ENCODE measurements around the gene BPIFA3. TPM values are rescaled to one million over a fixed set of nuclear protein-coding genes. Genes with fewer than 3 reads are reported as not detected.
"Not testable (repeated sequence)": the region's sequence is repeated elsewhere in the genome, so short reads cannot be mapped to it uniquely, and the experiment has no call there.

BPIFA3 gene
- total RNA-seq, 4 donors from 2014 or later, result not detected

DNA sequence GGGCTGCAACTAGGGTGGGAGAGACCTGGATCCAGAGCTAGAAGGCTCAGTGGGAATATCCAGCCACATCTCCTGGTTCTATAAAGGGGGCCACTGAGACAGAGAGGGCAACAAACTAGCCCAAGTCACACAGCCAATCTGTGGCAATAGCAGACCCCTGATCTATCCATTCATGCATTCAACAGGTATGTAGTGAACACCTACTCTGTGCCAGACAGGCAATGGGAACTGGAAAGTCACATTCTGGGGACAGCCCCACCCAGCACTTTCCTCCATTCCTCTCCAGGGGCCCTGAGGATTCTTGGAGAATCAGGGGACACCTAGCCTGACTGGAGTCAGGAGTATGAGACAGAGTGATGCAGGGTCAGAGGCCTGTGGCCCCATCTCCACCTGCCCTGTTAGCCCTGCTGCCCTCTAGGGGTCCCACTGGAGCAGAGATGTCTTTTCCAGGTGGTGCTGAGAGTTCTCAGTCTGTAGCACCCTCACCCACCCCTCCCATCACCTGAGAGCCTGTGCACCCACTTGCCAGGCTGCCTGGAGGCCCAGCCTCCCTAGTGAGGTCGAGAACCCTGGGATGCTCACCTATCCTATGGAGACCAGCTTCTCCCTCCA lies 35.6 kb upstream of the BPIFA3 start:
- Histone ChIP-seq H3K36me3 (no peaks in the 10 kb centered on the region), H3K4me3 (no peak overlapping the region), H3K27me3 (peaks cover 0 to 8% (median 0%) of the 10 kb centered on the region in 4 donors), H3K9me3 (no peaks in the 10 kb centered on the region), H3K27ac (replicated peaks in 1 of 4) (no peak overlapping the region), H3K4me1 (no peaks in the 10 kb centered on the region)
- TF ChIP-seq POLR2AphosphoS5 (IDR thresholded peaks at IDR 0.05) (no peak), POLR2A (IDR thresholded peaks at IDR 0.05; ENCODE audit: low read depth) (no peak), EP300 (IDR thresholded peaks at IDR 0.05) (no peak)
- TF ChIP-seq, protein P1, sequence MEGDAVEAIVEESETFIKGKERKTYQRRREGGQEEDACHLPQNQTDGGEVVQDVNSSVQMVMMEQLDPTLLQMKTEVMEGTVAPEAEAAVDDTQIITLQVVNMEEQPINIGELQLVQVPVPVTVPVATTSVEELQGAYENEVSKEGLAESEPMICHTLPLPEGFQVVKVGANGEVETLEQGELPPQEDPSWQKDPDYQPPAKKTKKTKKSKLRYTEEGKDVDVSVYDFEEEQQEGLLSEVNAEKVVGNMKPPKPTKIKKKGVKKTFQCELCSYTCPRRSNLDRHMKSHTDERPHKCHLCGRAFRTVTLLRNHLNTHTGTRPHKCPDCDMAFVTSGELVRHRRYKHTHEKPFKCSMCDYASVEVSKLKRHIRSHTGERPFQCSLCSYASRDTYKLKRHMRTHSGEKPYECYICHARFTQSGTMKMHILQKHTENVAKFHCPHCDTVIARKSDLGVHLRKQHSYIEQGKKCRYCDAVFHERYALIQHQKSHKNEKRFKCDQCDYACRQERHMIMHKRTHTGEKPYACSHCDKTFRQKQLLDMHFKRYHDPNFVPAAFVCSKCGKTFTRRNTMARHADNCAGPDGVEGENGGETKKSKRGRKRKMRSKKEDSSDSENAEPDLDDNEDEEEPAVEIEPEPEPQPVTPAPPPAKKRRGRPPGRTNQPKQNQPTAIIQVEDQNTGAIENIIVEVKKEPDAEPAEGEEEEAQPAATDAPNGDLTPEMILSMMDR (IDR thresholded peaks at IDR 0.05), result no peak
- WGBS, result 83% methylated on average over 1 of the region's 1 CpG
- DNase-seq (ENCODE audit: extremely low spot score), result no peak
- intact Hi-C loops (cut with DNase I), result no loop called here

DNA sequence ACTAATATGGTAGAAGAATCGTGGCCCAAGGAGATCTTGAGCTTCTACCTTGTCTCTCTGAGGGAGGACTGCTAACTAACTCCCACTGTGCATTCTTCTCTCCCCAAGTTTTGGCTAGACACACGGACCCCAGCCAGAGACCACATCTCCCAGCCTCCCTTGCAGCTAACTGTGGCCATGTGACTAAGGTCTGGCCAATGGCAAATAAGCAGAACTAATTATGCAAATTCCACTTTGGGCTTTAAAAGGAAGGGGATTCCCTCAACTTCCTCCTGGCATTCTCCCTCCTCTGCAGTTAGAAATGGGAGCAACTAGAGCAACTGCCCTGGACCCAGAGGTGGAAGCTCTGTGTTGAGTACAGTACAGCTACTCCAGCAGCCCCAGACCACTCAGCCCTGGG lies 33.8 kb upstream of the BPIFA3 start:
- no peak overlapping the region for H3K4me3 ChIP-seq
- 84% methylated on average over 2 of the region's 2 CpGs for WGBS
- intact Hi-C loops (cut with DNase I), result no loop called here
- no peaks in the 10 kb centered on the region for H3K4me1 ChIP-seq
- H3K9me3 ChIP-seq, result no peaks in the 10 kb centered on the region
- TF ChIP-seq, protein P1 (IDR thresholded peaks at IDR 0.05), result no peak
- TF ChIP-seq POLR2A (IDR thresholded peaks at IDR 0.05; ENCODE audit: low read depth) (no peak), EP300 (IDR thresholded peaks at IDR 0.05) (no peak), POLR2AphosphoS5 (IDR thresholded peaks at IDR 0.05) (no peak)
- H3K36me3 ChIP-seq, result no peaks in the 10 kb centered on the region
- no peak overlapping the region for H3K27ac ChIP-seq (replicated peaks in 1 of 4)
- DNase-seq (ENCODE audit: extremely low spot score), result no peak
- H3K27me3 ChIP-seq, result peaks cover 0 to 8% (median 0%) of the 10 kb centered on the region in 4 donors

DNA sequence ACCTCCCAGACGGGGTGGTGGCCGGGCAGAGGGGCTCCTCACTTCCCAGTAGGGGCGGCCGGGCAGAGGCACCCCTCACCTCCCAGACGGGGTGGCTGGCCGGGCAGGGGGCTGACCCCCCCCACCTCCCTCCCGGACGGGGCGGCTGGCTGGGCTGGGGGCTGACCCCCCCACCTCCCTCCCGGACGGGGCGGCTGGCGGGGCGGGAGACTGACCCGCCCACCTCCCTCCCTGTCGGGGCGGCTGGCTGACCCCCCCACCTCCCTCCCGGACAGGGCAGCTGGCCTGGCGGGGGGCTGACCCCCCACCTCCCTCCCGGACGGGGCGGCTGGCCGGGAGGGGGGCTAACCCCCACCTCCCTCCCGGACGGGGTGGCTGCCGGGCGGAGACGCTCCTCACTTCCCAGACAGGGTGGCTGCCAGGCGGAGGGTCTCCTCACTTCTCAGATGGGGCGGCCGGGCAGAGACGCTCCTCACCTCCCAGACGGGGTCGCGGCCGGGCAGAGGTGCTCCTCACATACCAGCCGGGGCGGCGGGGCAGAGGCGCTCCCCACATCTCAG lies 32.0 kb upstream of the BPIFA3 start:
- H3K27ac ChIP-seq (replicated peaks in 1 of 4); H3K36me3 ChIP-seq; DNase-seq (ENCODE audit: extremely low spot score); intact Hi-C loops (cut with DNase I); H3K9me3 ChIP-seq; H3K4me1 ChIP-seq; H3K27me3 ChIP-seq; H3K4me3 ChIP-seq: not testable (repeated sequence)
- 88% methylated on average over 4 of the region's 40 CpGs for WGBS

DNA sequence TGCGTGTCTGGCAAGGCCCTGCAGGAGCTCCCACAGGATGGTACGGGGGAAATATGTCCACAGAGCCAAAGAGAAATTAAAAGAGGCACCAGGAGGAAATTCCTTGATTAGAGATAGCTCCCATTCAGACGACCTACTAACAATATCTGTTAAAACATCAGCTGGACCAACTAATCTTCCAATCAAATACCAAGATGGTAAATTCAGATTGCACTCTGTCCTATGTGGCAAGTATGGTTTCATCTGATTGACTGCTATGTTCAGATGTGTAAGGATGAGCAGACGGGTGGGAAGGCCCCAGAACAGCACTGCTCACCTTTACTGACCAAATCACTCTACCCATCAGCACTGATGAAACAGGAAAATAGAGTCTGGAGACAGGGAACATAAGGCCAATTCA lies 29.7 kb upstream of the BPIFA3 start:
- H3K4me1 ChIP-seq, result peaks cover 0 to 15% (median 13%) of the 10 kb centered on the region in 4 donors
- no peak for TF ChIP-seq POLR2A (IDR thresholded peaks at IDR 0.05; ENCODE audit: low read depth)
- no peak for TF ChIP-seq EP300 (IDR thresholded peaks at IDR 0.05)
- TF ChIP-seq POLR2AphosphoS5 (IDR thresholded peaks at IDR 0.05), result no peak
- TF ChIP-seq, protein P1 (IDR thresholded peaks at IDR 0.05), result no peak
- H3K27me3 ChIP-seq, result peaks cover 0 to 8% (median 0%) of the 10 kb centered on the region in 4 donors
- no peaks in the 10 kb centered on the region for H3K36me3 ChIP-seq
- 87% methylated on average over 4 of the region's 4 CpGs for WGBS
- DNase-seq (ENCODE audit: extremely low spot score), result no peak
- H3K9me3 ChIP-seq, result no peaks in the 10 kb centered on the region
- intact Hi-C loops (cut with DNase I), result no loop called here
- no peak overlapping the region for H3K27ac ChIP-seq (replicated peaks in 1 of 4)
- H3K4me3 ChIP-seq, result no peak overlapping the region

DNA sequence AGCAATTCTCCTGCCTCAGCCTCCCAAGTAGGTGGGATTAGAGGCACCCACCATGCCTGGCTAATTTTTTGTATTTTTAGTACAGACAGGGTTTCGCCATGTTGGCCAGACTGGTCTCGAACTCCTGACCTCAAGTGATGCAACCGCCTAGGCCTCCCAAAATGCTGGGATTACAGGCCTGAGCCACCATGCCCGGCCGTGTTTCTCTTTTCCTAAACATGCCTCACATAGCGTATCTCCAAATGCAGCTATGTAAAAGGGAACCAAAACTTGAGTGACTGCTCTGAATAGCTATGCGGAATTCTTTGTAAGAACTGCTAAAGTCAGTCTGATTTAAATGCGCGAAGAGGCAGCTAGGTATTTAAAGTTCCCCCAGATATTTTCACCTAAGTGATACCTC lies 28.7 kb upstream of the BPIFA3 start:
- intact Hi-C loops (cut with DNase I), result no loop called here
- Histone ChIP-seq H3K4me1 (peaks cover 0 to 15% (median 14%) of the 10 kb centered on the region in 4 donors), H3K36me3 (no peaks in the 10 kb centered on the region), H3K9me3 (no peaks in the 10 kb centered on the region), H3K27me3 (peaks cover 0 to 7% (median 0%) of the 10 kb centered on the region in 4 donors), H3K27ac (replicated peaks in 1 of 4) (no peak overlapping the region), H3K4me3 (no peak overlapping the region)
- TF ChIP-seq POLR2A (IDR thresholded peaks at IDR 0.05; ENCODE audit: low read depth) (no peak), POLR2AphosphoS5 (IDR thresholded peaks at IDR 0.05) (no peak), EP300 (IDR thresholded peaks at IDR 0.05) (no peak)
- TF ChIP-seq, protein P1 (IDR thresholded peaks at IDR 0.05), result no peak
- 86% methylated on average over 9 of the region's 9 CpGs for WGBS
- no peak for DNase-seq (ENCODE audit: extremely low spot score)

Data from esophagus muscularis mucosa (tissue), 4 donors.